ENCODE measurements around the gene HIGD1C. TPM values are rescaled to one million over a fixed set of nuclear protein-coding genes. Genes with fewer than 3 reads are reported as not detected.
A peak's percentile ranks its signal among the peaks of the same experiment; 100 is the strongest.

The HIGD1C gene
- polyA plus RNA-seq, 1 donor from 2014 or later = 1.4 TPM

GRCh38 chr12:50986966-50987737 is 34.8 kb downstream of the HIGD1C start:
- no peaks in the 10 kb centered on the region for H3K9me3 Mint-ChIP-seq
- H3K27ac Mint-ChIP-seq = peak overlapping the region in 1 of 3 donors; percentile 31
- H3K4me1 Mint-ChIP-seq = peaks cover 2 to 10% (median 5%) of the 10 kb centered on the region in 3 donors
- H3K36me3 Mint-ChIP-seq = peaks cover 10% of the 10 kb centered on the region
- H3K4me3 Mint-ChIP-seq = no peak overlapping the region
- no peaks in the 10 kb centered on the region for H3K27me3 Mint-ChIP-seq

- no peak overlapping the region for H3K27ac Mint-ChIP-seq
- H3K27me3 Mint-ChIP-seq = no peaks in the 10 kb centered on the region
- peaks cover 10% of the 10 kb centered on the region for H3K36me3 Mint-ChIP-seq
- H3K4me1 Mint-ChIP-seq = peaks cover 2 to 10% (median 5%) of the 10 kb centered on the region in 3 donors
- H3K4me3 Mint-ChIP-seq = no peak overlapping the region
- no peaks in the 10 kb centered on the region for H3K9me3 Mint-ChIP-seq
Observed at GRCh38 chr12:50988051-50988450, 35.7 kb downstream of the HIGD1C start.

- H3K36me3 Mint-ChIP-seq = peaks cover 10% of the 10 kb centered on the region
- no peaks in the 10 kb centered on the region for H3K9me3 Mint-ChIP-seq
- no peaks in the 10 kb centered on the region for H3K27me3 Mint-ChIP-seq
- H3K4me1 Mint-ChIP-seq = peaks cover 2 to 10% (median 5%) of the 10 kb centered on the region in 3 donors
- H3K4me3 Mint-ChIP-seq = no peak overlapping the region
- H3K27ac Mint-ChIP-seq = no peak overlapping the region
Observed at GRCh38 chr12:50988871-50989270, 36.5 kb downstream of the HIGD1C start.

- Mint-ChIP-seq H3K4me1 (peaks cover 2 to 10% (median 5%) of the 10 kb centered on the region in 3 donors), H3K36me3 (peaks cover 10% of the 10 kb centered on the region), H3K4me3 (no peak overlapping the region), H3K27ac (peak overlapping the region in 1 of 3 donors; percentile 53), H3K9me3 (no peaks in the 10 kb centered on the region), H3K27me3 (no peaks in the 10 kb centered on the region)
Observed at GRCh38 chr12:50990147-50990727, 37.9 kb downstream of the HIGD1C start.

- H3K27ac Mint-ChIP-seq = peak overlapping the region in 1 of 3 donors; percentile 53
- no peaks in the 10 kb centered on the region for H3K9me3 Mint-ChIP-seq
- no peak overlapping the region for H3K4me3 Mint-ChIP-seq
- peaks cover 10% of the 10 kb centered on the region for H3K36me3 Mint-ChIP-seq
- peaks cover 0 to 10% (median 5%) of the 10 kb centered on the region in 3 donors for H3K4me1 Mint-ChIP-seq
- H3K27me3 Mint-ChIP-seq = no peaks in the 10 kb centered on the region
Observed at GRCh38 chr12:50990791-50991190, 38.4 kb downstream of the HIGD1C start.

GRCh38 chr12:50991291-50991690 is 38.9 kb downstream of the HIGD1C start:
- Mint-ChIP-seq H3K27ac (peak overlapping the region in 1 of 3 donors; percentile 31), H3K9me3 (no peaks in the 10 kb centered on the region), H3K4me1 (peaks cover 0 to 10% (median 5%) of the 10 kb centered on the region in 3 donors), H3K36me3 (peaks cover 10% of the 10 kb centered on the region), H3K4me3 (no peak overlapping the region), H3K27me3 (no peaks in the 10 kb centered on the region)

GRCh38 chr12:50992819-50993218 is 40.5 kb downstream of the HIGD1C start:
- Mint-ChIP-seq H3K4me1 (peaks cover 0 to 3% (median 0%) of the 10 kb centered on the region in 3 donors), H3K27me3 (no peaks in the 10 kb centered on the region), H3K4me3 (no peak overlapping the region), H3K36me3 (peaks cover 12% of the 10 kb centered on the region), H3K9me3 (no peaks in the 10 kb centered on the region), H3K27ac (peak overlapping the region in 1 of 3 donors; percentile 50)

- Mint-ChIP-seq H3K4me1 (peaks cover 0 to 1% (median 0%) of the 10 kb centered on the region in 3 donors), H3K27me3 (no peaks in the 10 kb centered on the region), H3K27ac (no peak overlapping the region), H3K9me3 (no peaks in the 10 kb centered on the region), H3K36me3 (peaks cover 8% of the 10 kb centered on the region), H3K4me3 (no peak overlapping the region)
Observed at GRCh38 chr12:50999093-50999492, 46.7 kb downstream of the HIGD1C start.

- Mint-ChIP-seq H3K36me3 (peaks cover 11% of the 10 kb centered on the region), H3K4me1 (peaks cover 0 to 1% (median 0%) of the 10 kb centered on the region in 3 donors), H3K27me3 (no peaks in the 10 kb centered on the region), H3K9me3 (no peaks in the 10 kb centered on the region), H3K27ac (no peak overlapping the region), H3K4me3 (no peak overlapping the region)
Observed at GRCh38 chr12:51000245-51000644, 47.9 kb downstream of the HIGD1C start.

- Mint-ChIP-seq H3K36me3 (peaks cover 9% of the 10 kb centered on the region), H3K4me1 (peaks cover 0 to 1% (median 0%) of the 10 kb centered on the region in 3 donors), H3K9me3 (no peaks in the 10 kb centered on the region), H3K27ac (peak overlapping the region in 1 of 3 donors; percentile 39), H3K27me3 (no peaks in the 10 kb centered on the region), H3K4me3 (no peak overlapping the region)
Observed at GRCh38 chr12:51001799-51002198, 49.5 kb downstream of the HIGD1C start.

GRCh38 chr12:51004504-51004903 is 52.2 kb downstream of the HIGD1C start:
- Mint-ChIP-seq H3K4me3 (no peak overlapping the region), H3K36me3 (peaks cover 5% of the 10 kb centered on the region), H3K4me1 (peaks cover 0 to 5% (median 4%) of the 10 kb centered on the region in 3 donors), H3K27me3 (no peaks in the 10 kb centered on the region), H3K9me3 (no peaks in the 10 kb centered on the region), H3K27ac (peak overlapping the region in 1 of 3 donors; percentile 41)

- no peaks in the 10 kb centered on the region for H3K27me3 Mint-ChIP-seq
- no peak overlapping the region for H3K4me3 Mint-ChIP-seq
- H3K36me3 Mint-ChIP-seq = peaks cover 5% of the 10 kb centered on the region
- peaks cover 0 to 5% (median 4%) of the 10 kb centered on the region in 3 donors for H3K4me1 Mint-ChIP-seq
- H3K27ac Mint-ChIP-seq = no peak overlapping the region
- no peaks in the 10 kb centered on the region for H3K9me3 Mint-ChIP-seq
Observed at GRCh38 chr12:51005030-51005429, 52.7 kb downstream of the HIGD1C start.

- peaks cover 5% of the 10 kb centered on the region for H3K36me3 Mint-ChIP-seq
- H3K27ac Mint-ChIP-seq = no peak overlapping the region
- H3K4me1 Mint-ChIP-seq = peaks cover 0 to 5% (median 4%) of the 10 kb centered on the region in 3 donors
- no peak overlapping the region for H3K4me3 Mint-ChIP-seq
- H3K9me3 Mint-ChIP-seq = no peaks in the 10 kb centered on the region
- H3K27me3 Mint-ChIP-seq = no peaks in the 10 kb centered on the region
Observed at GRCh38 chr12:51005671-51006070, 53.3 kb downstream of the HIGD1C start.

- H3K36me3 Mint-ChIP-seq = peaks cover 5% of the 10 kb centered on the region
- H3K4me3 Mint-ChIP-seq = no peak overlapping the region
- H3K27ac Mint-ChIP-seq = peak overlapping the region in 1 of 3 donors; percentile 54
- H3K27me3 Mint-ChIP-seq = no peaks in the 10 kb centered on the region
- no peaks in the 10 kb centered on the region for H3K9me3 Mint-ChIP-seq
- H3K4me1 Mint-ChIP-seq = peaks cover 7 to 10% (median 9%) of the 10 kb centered on the region in 3 donors
Observed at GRCh38 chr12:51008329-51009055, 56.1 kb downstream of the HIGD1C start.

GRCh38 chr12:51009056-51009440 is 56.7 kb downstream of the HIGD1C start:
- Mint-ChIP-seq H3K9me3 (no peaks in the 10 kb centered on the region), H3K4me3 (no peak overlapping the region), H3K36me3 (peaks cover 3% of the 10 kb centered on the region), H3K27ac (peak overlapping the region in 2 of 3 donors; percentile 35 to 54), H3K27me3 (no peaks in the 10 kb centered on the region), H3K4me1 (peaks cover 7 to 10% (median 9%) of the 10 kb centered on the region in 3 donors)
